HAP-1 (cell line): ENCODE data around the gene IQCB1.
A peak's percentile ranks its signal among the peaks of the same experiment; 100 is the strongest.

Experiments
- DNase-seq, 2 experiments: peaks; one replicate each; pipeline ENCODE4 v3.0.0-alpha.2; 2016 to 2020; ENCODE audit warnings: low spot score in 2 of 2
- H3K27me3 ChIP-seq: fragments of 250-450 bp; sonication (Bioruptor Pico); 2 replicates; pipeline ENCODE4 v1.5.1; 2020; ENCODE audit warnings: low read depth, mild to moderate bottlenecking, moderate library complexity
- H3K36me3 ChIP-seq: fragments of 250-450 bp; sonication (Bioruptor Pico); replicated peaks from 2 replicates; pipeline ENCODE4 v1.5.1; 2020; ENCODE audit warnings: mild to moderate bottlenecking
- H3K4me1 ChIP-seq: fragments of 250-450 bp; sonication (Bioruptor Pico); 2 replicates; pipeline ENCODE4 v1.5.1; 2020; ENCODE audit warnings: mild to moderate bottlenecking
- H3K4me3 ChIP-seq: fragments of 250-450 bp; sonication (Bioruptor Pico); 2 replicates; pipeline ENCODE4 v1.5.1; 2020; ENCODE audit warnings: mild to moderate bottlenecking, moderate library complexity
- H3K9me3 ChIP-seq: fragments of 250-450 bp; sonication (Bioruptor Pico); 2 replicates; pipeline ENCODE4 v1.5.1; 2020; ENCODE audit warnings: mild to moderate bottlenecking, moderate library complexity
- in situ Hi-C: fragments of 300-500 bp; cut with MboI; formaldehyde crosslinking; loops from 3 replicates; pipeline ENCODE4 v1.14.3; 2020; ENCODE audit warnings: low sequenced_read_pairs, inconsistent platforms, mixed read lengths

The IQCB1 gene

DNA sequence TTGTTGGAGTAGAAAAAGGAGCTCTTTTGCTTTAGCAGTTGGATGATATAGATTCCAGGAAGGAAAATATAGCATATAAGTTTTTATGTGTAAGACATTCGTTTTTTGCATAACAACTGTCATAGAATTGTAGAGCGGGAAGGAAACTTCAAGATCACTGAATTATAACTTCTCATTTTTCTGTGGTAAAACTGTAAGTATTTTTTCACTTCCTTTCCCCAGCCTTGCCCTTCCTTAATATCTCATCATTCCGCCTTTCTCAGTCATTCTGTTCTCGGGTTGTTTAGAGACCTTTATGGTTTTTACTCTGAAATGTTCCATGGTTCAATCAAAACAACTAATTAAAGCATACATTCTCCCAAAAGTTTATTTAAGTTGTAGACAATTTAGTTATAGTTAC, 1.2 kb upstream of the IQCB1 start:
- H3K9me3 ChIP-seq = no peaks in the 10 kb centered on the region
- in situ Hi-C loops = no loop called here
- H3K27me3 ChIP-seq = no peaks in the 10 kb centered on the region
- peaks cover 11% of the 10 kb centered on the region for H3K4me1 ChIP-seq
- DNase-seq = no peak
- no peak overlapping the region; the same call in 1 of the 2 replicates for H3K4me3 ChIP-seq
- H3K36me3 ChIP-seq = peaks cover 24% of the 10 kb centered on the region

DNA sequence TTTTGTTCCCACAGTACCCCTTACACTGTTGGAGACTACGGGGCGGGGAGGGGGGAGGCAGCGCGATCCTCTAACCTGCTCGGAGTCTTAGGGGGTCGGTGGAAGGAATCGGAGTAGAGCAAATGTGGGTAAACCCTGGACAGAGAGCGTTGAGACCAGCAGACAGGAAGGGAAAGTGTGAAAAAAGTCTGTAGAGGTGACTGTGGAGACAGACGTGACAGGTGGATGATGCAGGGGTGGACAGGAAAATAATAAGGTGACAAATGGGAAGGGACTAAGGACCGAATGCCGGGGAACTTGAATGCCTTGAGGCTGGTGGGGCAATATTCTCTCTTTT, 573 bp upstream of the IQCB1 start:
- Histone ChIP-seq H3K4me1 (peaks cover 11% of the 10 kb centered on the region), H3K36me3 (peaks cover 28% of the 10 kb centered on the region), H3K9me3 (no peaks in the 10 kb centered on the region), H3K27me3 (no peaks in the 10 kb centered on the region), H3K4me3 (peak overlapping the region; percentile 68)
- in situ Hi-C loops = no loop called here
- DNase-seq = no peak

DNA sequence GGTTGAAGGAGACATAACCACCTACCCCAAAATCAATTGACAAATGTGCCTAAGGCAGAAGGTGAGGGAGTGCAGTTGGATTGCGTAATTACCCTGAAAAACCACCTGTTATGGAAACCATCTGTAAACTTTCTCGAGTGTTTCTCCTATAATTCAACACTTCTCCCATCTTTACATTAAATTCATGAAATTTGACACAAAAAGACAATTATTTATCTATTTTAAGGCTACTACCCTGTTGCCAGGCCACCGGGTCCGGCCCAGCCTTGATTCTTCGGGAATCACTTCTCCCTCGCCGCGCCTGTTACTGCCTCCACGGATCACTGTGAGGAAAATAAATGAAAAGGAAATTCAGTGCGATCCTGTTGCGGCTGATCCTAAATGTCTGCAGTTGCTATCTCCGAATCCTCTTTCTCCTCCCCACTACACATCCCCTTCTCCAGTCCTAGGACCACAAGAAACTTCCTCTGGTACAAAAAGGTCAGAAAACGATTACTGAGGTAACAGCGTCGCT, 646 bp downstream of the IQCB1 start:
- Histone ChIP-seq H3K9me3 (no peaks in the 10 kb centered on the region), H3K27me3 (no peaks in the 10 kb centered on the region), H3K36me3 (peaks cover 28% of the 10 kb centered on the region), H3K4me3 (peak overlapping the region; percentile 68), H3K4me1 (peaks cover 11% of the 10 kb centered on the region)
- in situ Hi-C loops = no loop called here
- DNase-seq = peak in 1 of 2 experiments; percentile 28

DNA sequence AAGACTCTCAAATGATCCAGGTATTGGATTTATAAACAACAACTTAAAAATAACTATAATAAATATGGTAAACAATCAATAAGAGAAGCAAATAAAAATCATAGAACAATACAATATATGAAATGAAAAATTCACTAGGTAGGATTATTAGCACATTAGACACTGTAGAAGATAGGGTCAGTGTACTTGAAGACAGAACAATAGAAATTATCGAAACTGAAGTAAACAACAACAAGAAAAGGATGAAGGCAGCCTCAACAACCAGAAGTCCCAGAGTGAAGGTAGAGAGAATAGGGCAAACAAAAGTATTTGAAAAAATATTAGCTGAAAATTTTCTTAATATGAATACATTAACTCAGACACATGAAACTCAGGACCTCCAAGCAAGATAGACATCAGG, 11.9 kb downstream of the IQCB1 start:
- H3K4me1 ChIP-seq = no peaks in the 10 kb centered on the region
- H3K36me3 ChIP-seq = peaks cover 76% of the 10 kb centered on the region
- no peak overlapping the region for H3K4me3 ChIP-seq
- no peaks in the 10 kb centered on the region for H3K27me3 ChIP-seq
- peaks cover 12% of the 10 kb centered on the region; the same call in 1 of the 2 replicates for H3K9me3 ChIP-seq
- in situ Hi-C loops = no loop called here
- DNase-seq = no peak

DNA sequence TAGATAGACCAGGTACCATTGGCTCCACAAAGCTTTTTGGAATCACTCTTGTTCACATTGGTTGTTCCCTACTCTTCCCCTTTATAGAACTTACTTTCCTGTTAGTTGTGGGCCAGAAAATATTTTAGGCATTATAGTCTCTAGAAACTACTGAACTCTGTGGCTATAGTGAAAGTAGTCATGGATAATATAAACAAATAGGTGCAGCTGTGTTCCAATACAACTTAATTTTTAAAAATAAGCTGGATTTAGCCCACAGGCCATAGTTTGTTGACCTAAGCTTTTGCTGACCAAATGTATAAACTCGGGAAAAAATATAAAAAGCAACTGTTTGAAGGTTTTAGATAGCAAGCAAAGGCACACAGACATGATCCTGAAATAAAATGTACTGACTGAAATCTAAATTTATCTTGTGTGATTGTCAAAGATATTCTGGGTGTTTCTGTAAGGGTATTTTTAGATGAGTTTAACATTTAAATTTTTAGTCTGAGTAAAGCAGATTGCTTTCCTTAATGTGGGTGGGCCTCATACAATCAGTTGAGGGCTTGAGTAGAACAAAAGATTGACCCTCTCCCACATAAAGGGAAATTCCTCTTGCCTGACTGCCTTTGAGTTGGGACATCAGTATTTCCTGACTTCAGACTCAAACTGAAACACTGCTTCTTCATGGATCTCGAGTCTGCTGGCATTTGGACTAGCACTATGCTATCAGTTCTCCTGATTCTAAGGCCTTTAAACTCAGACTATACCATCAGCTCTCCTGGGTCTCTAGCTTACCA, 13.2 kb downstream of the IQCB1 start:
- Histone ChIP-seq H3K27me3 (no peaks in the 10 kb centered on the region), H3K9me3 (peaks cover 12% of the 10 kb centered on the region; the same call in 1 of the 2 replicates), H3K4me3 (no peak overlapping the region), H3K4me1 (no peaks in the 10 kb centered on the region), H3K36me3 (peaks cover 77% of the 10 kb centered on the region)
- in situ Hi-C loops = no loop called here
- DNase-seq = no peak

DNA sequence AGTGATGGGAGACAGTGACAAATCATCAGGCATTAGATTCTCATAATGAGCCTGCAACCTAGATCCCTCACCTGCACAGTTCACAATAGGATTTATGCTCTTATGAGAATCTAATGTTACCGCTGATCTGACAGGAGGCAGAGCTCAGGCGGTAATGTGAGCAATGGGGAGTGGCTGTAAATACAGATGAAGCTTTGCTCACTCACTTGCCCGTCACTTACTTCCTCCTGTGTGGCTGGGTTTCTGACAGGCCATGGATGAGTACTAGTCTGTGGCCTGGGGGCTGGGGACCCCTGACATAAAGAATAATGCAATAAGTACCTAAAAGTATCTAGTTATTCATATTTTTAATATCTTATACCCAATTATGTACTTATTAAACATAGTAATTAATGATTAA, 15.6 kb downstream of the IQCB1 start:
- DNase-seq = no peak
- in situ Hi-C loops = no loop called here
- H3K36me3 ChIP-seq = peaks cover 62% of the 10 kb centered on the region

DNA sequence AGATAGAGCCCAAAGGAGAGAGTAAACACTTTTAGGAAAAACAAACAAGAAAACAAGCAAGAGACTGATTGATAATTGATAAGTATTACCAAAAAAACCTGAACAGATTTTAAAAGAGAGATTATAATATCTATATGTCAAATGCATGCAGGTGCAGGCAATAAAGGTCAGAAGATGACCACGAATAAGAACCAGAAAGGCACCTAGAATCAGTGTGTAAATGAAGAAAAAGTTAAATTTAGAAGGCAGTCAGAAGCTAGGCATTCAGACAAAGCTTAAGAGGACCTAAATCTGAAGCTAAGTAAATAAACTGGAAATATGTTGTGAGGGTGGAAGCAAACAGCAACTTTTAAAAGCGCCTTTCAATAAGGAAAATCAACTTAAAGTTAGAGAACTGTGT, 16.3 kb downstream of the IQCB1 start:
- Histone ChIP-seq H3K36me3 (peaks cover 55% of the 10 kb centered on the region), H3K4me3 (no peak overlapping the region), H3K4me1 (no peaks in the 10 kb centered on the region), H3K27me3 (no peaks in the 10 kb centered on the region), H3K9me3 (peaks cover 7% of the 10 kb centered on the region; the same call in 1 of the 2 replicates)
- no peak for DNase-seq
- in situ Hi-C loops = no loop called here

More for the DNA sequence above, 15.6 kb downstream of the IQCB1 start:
- Histone ChIP-seq H3K4me3 (no peak overlapping the region), H3K9me3 (peaks cover 12% of the 10 kb centered on the region; the same call in 1 of the 2 replicates), H3K27me3 (no peaks in the 10 kb centered on the region), H3K4me1 (no peaks in the 10 kb centered on the region)

DNA sequence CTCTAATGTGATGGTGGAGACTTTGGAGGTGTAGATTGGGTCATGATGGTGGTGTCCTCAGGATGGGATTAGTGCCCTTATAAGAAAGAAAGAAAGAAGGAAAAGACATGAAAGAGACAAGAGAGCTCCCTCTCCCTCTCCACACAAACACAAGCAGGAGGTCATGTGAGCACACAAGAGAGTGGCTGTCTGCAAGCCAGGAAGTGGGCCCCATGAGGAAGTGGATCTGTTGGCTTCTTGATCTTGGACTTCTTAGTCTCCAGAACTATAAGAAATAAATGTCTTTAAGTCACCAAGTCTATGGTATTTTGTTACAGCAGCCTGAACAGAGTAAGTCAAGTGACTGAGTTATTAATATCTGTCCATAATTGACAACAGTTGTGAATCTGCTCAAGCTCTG, 17.1 kb downstream of the IQCB1 start:
- Histone ChIP-seq H3K9me3 (peaks cover 2% of the 10 kb centered on the region; the same call in 1 of the 2 replicates), H3K27me3 (no peaks in the 10 kb centered on the region), H3K36me3 (peaks cover 47% of the 10 kb centered on the region), H3K4me1 (no peaks in the 10 kb centered on the region), H3K4me3 (no peak overlapping the region)
- in situ Hi-C loops = no loop called here
- DNase-seq = no peak

DNA sequence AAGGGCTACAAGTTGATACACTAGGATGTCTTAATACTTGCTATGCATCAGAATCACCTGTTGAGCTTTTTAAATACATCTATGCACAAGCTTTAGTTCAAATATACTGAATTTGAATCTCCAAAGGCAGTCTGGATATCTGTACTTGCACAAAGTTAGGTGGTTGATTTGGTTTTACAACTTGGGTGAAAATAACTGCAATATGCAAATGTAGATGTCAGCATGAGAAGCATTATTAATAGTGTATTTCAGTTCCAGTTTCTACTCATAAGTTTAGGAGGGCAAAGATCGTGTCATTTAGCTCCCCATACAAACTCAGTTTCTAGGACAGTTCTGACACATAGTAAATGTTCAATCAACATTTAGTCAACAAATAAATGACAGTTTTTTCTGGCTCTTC, 25.6 kb downstream of the IQCB1 start:
- no peaks in the 10 kb centered on the region for H3K27me3 ChIP-seq
- peaks cover 20% of the 10 kb centered on the region for H3K36me3 ChIP-seq
- no peaks in the 10 kb centered on the region for H3K9me3 ChIP-seq
- in situ Hi-C loops = no loop called here
- H3K4me1 ChIP-seq = peaks cover 10% of the 10 kb centered on the region
- DNase-seq = no peak
- no peak overlapping the region for H3K4me3 ChIP-seq

DNA sequence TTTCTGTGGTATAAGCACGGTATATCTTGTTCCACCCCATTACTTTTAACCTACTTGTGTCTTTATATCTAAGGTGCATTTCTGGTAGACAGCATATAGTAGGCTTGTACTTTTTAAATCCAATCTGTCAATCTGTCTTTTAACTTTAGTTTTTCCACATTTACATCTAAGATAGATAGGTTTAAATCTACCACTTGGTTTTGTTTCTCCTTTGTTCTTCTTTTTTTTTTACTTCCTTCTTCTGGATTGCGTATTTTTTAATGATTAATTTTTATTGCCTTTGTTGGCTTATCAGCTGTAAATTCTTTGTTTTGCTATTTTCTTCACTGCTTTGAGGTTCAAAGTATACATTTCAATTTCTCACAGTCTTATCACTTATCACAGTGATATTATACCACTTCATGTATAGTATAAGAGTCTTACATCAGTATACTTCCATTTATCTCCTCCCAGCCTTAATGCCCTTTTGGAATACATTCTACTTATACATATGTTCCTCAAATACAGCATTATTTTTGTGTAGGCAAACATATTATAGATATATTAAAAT, 31.0 kb downstream of the IQCB1 start:
- in situ Hi-C loops = no loop called here
- no peak for DNase-seq
- H3K36me3 ChIP-seq = peaks cover 18% of the 10 kb centered on the region

DNA sequence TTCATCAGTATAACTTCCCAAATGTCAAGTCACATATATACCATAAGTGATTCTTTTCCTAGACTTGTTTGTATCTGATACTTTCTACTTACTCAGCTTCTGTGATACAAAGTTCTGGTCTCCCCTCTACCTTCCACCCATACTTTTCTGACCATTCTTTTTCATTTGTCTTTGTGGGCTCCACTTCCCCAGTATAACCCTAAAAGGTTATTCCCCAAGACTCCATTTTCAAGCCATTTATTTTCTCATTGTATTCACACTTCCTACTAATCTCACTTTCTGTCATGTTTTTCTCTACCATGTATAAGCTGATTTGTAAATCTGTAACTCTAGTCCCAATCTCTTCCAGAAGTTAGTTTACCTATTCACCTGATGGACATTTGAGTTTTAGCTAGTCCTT, 34.0 kb downstream of the IQCB1 start:
- Histone ChIP-seq H3K4me1 (peaks cover 10% of the 10 kb centered on the region), H3K9me3 (no peaks in the 10 kb centered on the region), H3K27me3 (no peaks in the 10 kb centered on the region), H3K36me3 (peaks cover 26% of the 10 kb centered on the region), H3K4me3 (no peak overlapping the region)
- DNase-seq = no peak
- in situ Hi-C loops = no loop called here

More for the DNA sequence above, 31.0 kb downstream of the IQCB1 start:
- Histone ChIP-seq H3K4me3 (no peak overlapping the region), H3K27me3 (no peaks in the 10 kb centered on the region), H3K4me1 (peaks cover 13% of the 10 kb centered on the region), H3K9me3 (no peaks in the 10 kb centered on the region)

DNA sequence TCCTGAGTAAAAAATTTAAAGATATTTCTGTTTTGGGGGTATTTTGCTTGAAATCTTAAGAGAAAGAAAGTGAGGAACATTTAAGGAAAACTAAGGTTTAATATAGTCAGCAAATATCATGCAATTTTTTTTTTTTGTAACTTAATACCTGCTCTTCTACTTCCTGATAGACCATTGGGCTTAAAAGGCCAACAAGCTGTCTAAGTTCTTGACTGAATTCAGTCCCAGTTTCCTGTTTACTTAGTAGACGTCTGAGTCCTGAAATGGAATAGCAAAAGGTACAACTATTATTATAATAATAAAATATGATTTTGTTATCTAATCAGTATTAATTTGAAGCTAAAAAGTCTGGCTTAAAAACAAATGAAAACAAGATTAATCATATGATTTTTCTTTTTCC, 37.9 kb downstream of the IQCB1 start:
- in situ Hi-C loops = no loop called here
- H3K36me3 ChIP-seq = peaks cover 35% of the 10 kb centered on the region
- no peaks in the 10 kb centered on the region for H3K9me3 ChIP-seq
- H3K27me3 ChIP-seq = no peaks in the 10 kb centered on the region
- H3K4me1 ChIP-seq = peaks cover 2% of the 10 kb centered on the region
- H3K4me3 ChIP-seq = no peak overlapping the region
- no peak for DNase-seq

DNA sequence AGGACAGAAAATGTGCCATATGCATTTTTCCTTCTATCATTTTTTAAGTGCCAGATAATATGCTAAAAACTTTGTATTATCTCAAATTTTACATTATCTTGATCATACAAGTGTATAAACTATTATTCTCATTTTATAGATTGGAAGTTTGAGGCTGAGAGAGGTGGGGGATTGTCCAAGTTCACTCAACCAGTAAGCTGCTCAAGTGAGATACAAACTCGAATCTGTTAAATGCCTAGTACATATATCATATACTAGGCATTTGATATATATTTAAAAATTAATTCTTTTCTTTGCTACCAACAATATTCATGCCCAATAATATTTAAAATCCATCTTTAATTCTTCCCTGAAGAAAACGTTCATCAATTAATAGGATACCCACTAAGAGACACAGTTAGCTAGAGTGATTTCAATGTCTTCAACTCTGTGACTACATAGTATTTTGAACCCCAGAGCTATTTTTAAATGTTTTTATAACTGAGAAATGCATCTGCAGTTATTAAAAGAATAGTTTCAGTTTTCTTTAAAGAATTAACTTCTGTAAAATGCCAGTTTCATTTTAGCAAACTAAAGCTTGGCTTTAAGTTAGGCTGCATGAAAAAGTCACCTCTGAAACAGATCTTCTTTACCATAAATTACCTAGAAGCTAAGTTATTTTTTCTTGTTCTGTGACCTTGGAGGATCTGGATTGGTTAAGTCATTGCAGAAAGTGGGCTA, 40.4 kb downstream of the IQCB1 start:
- H3K36me3 ChIP-seq = peaks cover 44% of the 10 kb centered on the region
- H3K4me1 ChIP-seq = no peaks in the 10 kb centered on the region; the same call in 1 of the 2 replicates

DNA sequence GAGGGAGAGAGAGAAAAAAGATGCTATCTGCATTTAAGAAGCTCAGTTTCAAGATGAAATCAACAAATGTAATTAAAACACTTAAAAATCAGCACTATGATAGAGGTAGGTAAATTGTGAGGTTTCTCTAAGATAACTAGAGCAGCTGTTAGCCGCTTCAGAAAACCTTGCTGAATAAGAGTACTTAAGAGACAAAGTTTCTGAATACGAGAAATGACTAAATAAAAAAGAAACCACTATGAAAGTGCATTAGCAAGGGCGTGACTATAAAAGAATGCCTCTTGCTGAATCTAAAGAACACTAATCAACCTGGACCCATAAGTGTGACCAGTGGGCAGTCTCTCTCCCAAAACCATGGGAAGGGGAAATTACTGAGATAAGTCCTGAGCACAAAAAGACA, 41.8 kb downstream of the IQCB1 start:
- H3K36me3 ChIP-seq = peaks cover 45% of the 10 kb centered on the region
- H3K9me3 ChIP-seq = no peaks in the 10 kb centered on the region
- H3K4me3 ChIP-seq = no peak overlapping the region
- no peak for DNase-seq
- H3K4me1 ChIP-seq = no peaks in the 10 kb centered on the region
- in situ Hi-C loops = no loop called here
- no peaks in the 10 kb centered on the region for H3K27me3 ChIP-seq

More for the DNA sequence above, 40.4 kb downstream of the IQCB1 start:
- DNase-seq = no peak
- H3K4me3 ChIP-seq = no peak overlapping the region
- H3K27me3 ChIP-seq = no peaks in the 10 kb centered on the region
- H3K9me3 ChIP-seq = no peaks in the 10 kb centered on the region
- in situ Hi-C loops = no loop called here
